Peyer's patch (tissue), 4 donors: ENCODE data around the gene UTS2B.

Experiments
- POLR2A ChIP-seq, 2 donors: fragments of 450-650 bp; IDR thresholded peaks; one replicate each; pipeline ENCODE4 v1.5.1; 2017; ENCODE audit warnings: antibody characterized with exemption in 2 of 2, mild to moderate bottlenecking in 2 of 2, moderate library complexity in 2 of 2
- TF ChIP-seq, protein P1 (sequence below), 6 experiments: fragments of 450-650 bp in 4 of 6; fragments of 200-600 bp in 2 of 6; sonication (generic) in 1 of 6; IDR thresholded peaks; one replicate each; pipeline ENCODE4 v1.5.1; 2017 to 2019; ENCODE audit warnings: antibody characterized with exemption in 6 of 6, mild to moderate bottlenecking in 3 of 6, moderate library complexity in 1 of 6

GRCh38 chr3:191353022-191353777 is 22.9 kb upstream of the UTS2B start:
- TF ChIP-seq, protein P1, sequence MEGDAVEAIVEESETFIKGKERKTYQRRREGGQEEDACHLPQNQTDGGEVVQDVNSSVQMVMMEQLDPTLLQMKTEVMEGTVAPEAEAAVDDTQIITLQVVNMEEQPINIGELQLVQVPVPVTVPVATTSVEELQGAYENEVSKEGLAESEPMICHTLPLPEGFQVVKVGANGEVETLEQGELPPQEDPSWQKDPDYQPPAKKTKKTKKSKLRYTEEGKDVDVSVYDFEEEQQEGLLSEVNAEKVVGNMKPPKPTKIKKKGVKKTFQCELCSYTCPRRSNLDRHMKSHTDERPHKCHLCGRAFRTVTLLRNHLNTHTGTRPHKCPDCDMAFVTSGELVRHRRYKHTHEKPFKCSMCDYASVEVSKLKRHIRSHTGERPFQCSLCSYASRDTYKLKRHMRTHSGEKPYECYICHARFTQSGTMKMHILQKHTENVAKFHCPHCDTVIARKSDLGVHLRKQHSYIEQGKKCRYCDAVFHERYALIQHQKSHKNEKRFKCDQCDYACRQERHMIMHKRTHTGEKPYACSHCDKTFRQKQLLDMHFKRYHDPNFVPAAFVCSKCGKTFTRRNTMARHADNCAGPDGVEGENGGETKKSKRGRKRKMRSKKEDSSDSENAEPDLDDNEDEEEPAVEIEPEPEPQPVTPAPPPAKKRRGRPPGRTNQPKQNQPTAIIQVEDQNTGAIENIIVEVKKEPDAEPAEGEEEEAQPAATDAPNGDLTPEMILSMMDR (IDR thresholded peaks at IDR 0.05), result no peak
- no peak for TF ChIP-seq POLR2A (IDR thresholded peaks at IDR 0.05)
